ENCODE data around the gene KRTAP3-3.
"Not testable (repeated sequence)": the region's sequence is repeated elsewhere in the genome, so short reads cannot be mapped to it uniquely, and the experiment has no call there.

The KRTAP3-3 gene

DNA sequence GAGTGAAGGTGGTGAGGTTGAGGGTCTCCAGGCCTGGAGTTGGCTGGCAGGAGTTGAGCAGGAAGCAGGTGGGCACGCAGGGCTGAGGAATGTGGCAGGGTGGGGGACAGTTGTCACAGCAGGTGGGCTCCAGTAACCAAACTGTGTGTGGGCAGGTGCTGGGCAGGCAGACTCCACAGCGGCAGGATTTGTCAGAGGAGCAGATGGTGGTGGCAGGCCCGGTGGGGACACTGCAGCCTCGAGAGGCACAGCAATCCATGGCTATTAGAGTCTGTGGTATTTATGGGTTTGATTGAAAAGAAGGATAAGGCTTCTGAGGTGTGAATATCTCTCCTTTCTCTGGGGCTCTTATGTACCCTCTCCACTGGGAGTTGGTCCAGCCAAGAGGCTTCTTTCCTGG is at the start of gene KRTAP3-3:
TSS of gene KRTAP3-3 (minus strand) at position 326 of the 400 bp plus-strand sequence. CDS start at position 259, 67 bp downstream.
- DNase-seq (ENCODE audit: low spot score), result no peak

DNA sequence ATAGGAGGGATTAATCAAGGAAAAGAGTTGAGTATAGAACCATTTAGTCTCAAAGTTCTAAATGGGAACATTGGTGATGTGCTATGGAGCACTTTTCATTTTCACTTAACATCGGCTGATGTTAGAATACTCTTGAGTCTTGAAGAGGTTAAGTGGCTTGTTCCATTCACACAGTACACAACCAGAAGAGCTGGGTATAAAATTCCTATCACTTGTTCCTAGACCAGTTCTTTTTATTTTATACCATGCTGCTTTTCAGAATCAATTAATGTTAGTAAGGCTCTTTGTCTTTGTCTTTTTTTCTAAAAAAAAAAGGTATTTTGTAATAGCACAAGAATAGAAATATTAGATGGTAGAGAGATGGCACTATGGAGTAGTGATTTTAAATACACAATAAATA is 49.0 kb upstream of the KRTAP3-3 start:
- no peak for DNase-seq (ENCODE audit: low spot score)

- DNase-seq (ENCODE audit: low spot score), result not testable (repeated sequence)
Measured at GRCh38 chr17:41040783-41041571, 47.0 kb upstream of the KRTAP3-3 start, which contains the start of gene KRTAP1-1. KRTAP1-1 (minus strand) TSS chr17:41041450; CDS start chr17:41041397, 53 bp downstream.

DNA sequence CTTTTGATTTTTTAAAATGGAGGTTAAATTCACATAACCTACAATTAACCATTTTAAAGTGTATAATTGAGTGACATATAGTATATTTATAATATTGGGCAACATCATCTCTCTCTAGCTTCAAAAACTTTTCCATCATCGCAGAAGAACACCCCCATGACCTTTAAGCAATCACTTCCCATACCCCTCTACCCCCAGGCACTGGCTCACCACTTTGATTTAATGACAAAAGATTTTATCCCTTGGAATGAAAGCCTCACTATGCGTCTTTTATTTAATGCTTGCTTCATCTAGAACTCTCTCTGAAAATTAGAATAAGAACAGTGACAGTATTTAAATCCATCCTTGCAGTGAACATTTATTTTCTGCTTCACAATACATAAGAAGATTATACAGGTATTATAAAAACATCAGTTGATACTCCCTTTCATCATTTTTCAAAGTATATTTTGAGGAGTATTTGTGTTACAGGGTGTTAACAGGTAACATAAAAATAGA is 43.9 kb upstream of the KRTAP3-3 start:
- DNase-seq (ENCODE audit: low spot score), result no peak

- DNase-seq (ENCODE audit: low spot score), result not testable (repeated sequence)
Measured at GRCh38 chr17:41034346-41034935, 40.5 kb upstream of the KRTAP3-3 start, which contains the start of gene KRTAP1-3. KRTAP1-3 (minus strand) TSS chr17:41034874; CDS start chr17:41034821, 53 bp downstream.

DNA sequence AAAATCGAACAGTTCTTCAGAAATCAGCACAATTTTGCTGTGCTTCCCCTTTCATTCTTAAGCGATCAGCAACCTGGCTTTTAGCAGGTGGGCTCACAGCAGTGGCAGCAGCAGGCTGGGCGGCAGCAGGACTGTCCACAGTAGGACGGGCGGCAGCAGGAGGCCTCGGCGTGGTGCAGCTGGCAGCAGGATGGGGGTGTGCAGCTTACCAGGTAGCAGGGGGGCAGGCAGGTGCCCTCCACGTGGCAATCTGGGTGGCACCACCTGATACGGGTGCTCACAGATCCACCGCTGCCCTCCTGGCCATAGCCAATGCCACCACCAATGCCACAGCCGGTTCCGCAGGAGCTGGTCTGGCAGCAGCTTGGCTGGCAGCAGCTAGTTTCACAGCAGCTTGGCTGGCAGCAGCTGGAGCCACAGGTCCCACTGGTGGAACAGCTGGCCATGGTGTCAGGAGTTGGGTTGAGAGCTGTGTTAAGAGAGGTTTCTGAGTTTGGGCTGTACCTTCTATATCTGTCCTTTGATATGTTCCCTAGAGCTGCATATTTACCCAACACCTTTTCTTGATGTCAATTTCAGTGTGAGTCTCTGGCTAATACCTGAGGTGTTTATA is 35.8 kb upstream of the KRTAP3-3 start, which contains the start of gene KRTAP1-4:
TSS of gene KRTAP1-4 (minus strand) at position 563 of the 613 bp plus-strand sequence. CDS start at position 446, 117 bp downstream.
- DNase-seq (ENCODE audit: low spot score), result no peak

- no peak for DNase-seq (ENCODE audit: low spot score)
Measured at GRCh38 chr17:41026715-41027471, 32.9 kb upstream of the KRTAP3-3 start, which contains the start of gene KRTAP1-5. KRTAP1-5 (minus strand) TSS chr17:41027208; CDS start chr17:41027155, 53 bp downstream.

DNA sequence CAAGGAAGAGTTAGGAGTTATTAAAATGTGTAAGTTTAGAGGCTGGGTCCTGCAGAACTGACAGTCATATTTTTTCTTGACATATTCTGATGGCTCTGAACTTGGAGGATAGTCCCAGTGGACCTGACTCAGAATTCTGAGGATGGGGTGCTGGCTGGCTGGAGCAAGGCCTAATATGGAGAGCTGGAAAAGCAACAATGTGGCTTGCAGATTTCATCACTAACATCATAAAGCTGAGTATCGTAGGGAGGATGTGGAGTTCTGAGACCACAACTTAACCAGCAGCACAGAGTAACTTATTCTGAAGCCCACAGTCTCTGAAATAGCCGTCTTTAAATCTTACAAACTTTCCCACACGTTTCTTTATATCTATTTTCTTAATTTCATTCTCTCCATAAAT is 30.7 kb upstream of the KRTAP3-3 start:
- DNase-seq (ENCODE audit: low spot score), result no peak

- DNase-seq (ENCODE audit: low spot score), result no peak
Measured at GRCh38 chr17:41020336-41020735, 26.4 kb upstream of the KRTAP3-3 start.

DNA sequence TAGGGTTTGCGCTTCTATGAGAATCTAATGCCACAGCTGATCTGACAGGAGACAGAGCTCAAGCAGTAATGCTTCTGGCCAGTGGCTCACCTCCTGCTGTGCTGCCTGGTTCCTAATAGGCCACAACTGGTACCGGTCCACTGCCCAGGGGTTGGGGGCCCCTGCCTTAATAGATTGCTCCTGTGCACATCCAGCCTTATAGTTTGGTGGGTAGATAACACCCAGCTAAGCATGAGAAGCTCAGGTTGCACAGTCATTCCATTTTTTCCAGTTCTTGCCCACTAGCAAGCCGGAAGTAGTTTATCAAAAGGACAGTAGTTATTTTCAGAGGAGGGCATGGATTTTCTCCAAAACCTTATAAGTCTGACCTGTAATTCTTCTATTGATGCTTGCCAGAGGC is 25.5 kb upstream of the KRTAP3-3 start:
- DNase-seq (ENCODE audit: low spot score), result no peak

DNA sequence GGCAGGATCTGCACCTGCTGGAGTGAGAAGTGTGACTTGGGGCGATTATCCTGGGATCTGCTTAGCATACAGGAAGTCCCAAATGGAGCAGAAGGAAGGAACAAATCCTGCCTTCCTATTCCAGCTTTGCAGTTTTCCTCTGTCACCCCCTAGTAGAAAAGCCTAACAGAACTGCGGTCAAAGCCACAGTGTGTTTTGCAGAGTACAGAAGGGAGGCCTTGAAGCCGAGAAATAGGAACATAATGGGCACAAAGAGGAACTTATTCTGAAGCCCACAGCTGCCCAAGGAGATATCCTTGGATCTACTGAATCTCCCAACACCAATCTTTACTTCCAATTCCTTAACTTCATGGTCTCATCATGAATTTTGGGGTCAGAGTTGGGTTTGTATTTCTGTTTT is 24.6 kb upstream of the KRTAP3-3 start:
- no peak for DNase-seq (ENCODE audit: low spot score)

DNA sequence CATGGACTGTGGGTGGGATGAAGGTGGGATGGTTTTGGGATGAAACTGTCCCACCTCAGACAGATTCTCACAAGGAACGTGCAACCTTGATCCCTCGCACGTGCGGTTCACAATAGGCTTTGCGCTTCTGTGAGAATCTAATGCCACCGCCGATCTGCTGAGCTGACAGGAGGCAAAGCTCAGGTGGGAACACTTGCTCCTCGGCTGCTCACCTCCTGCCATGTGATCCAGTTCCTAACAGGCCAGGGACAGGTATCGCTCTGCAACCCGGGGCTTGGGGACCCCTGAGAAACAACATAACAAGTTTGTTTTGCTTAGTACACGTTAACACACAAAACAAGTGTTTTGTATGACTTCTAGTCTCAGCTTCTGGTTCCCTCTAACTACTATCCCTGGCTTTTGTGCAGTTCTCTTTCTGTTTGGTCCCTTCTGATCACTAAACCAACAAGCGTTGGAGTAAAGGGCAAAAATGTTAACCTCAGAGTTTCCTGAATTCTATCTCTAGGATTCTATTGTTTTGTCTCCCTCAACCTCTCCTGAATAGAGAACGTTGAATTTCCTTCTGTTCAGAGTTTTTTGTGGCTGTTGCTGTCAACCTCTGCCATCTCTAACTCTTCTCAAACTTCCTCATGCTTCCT is 22.7 kb upstream of the KRTAP3-3 start:
- no peak for DNase-seq (ENCODE audit: low spot score)

DNA sequence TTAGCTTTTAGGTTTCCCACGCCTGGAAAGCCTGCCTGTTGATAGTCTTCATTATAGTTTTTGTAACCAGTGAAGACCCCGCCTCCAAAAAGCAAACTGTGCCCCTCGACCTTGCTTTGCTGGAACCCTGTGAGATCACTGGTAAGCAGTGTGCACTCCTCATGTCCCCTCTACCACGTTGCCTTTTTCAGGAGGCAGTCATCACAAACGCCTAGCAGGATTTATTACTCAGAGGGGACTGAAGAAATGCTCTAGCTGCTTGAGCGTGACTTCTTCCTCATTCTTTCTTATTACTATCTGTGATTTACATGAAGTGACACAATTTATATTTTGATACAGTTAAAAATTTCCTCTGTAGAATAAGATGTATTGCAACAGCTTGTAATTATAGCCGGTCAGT is 21.5 kb upstream of the KRTAP3-3 start:
- DNase-seq (ENCODE audit: low spot score), result no peak

GRCh38 chr17:41013606-41014005 is 19.6 kb upstream of the KRTAP3-3 start:
- no peak for DNase-seq (ENCODE audit: low spot score)

DNA sequence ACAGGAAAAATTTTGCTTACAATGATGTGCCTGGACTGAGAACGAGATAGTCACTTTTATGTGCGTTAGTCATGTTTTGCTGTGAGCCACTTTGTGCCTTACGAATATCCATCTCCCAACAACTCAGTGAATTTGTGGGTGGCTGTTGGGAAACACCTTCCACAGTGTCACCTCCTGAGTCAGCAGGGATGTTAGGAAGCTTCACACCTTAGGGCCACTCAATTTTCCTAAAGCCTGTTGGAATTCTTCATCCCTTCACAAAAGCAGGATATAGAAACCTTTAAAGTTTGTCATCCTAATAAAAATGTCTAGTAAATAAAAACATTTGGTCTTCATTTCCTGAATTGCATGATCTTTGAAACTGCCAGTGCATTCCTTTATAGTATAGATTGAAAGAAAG is 19.2 kb upstream of the KRTAP3-3 start:
- DNase-seq (ENCODE audit: low spot score), result no peak

GRCh38 chr17:41012326-41013120 is 18.6 kb upstream of the KRTAP3-3 start:
- no peak for DNase-seq (ENCODE audit: low spot score)

DNA sequence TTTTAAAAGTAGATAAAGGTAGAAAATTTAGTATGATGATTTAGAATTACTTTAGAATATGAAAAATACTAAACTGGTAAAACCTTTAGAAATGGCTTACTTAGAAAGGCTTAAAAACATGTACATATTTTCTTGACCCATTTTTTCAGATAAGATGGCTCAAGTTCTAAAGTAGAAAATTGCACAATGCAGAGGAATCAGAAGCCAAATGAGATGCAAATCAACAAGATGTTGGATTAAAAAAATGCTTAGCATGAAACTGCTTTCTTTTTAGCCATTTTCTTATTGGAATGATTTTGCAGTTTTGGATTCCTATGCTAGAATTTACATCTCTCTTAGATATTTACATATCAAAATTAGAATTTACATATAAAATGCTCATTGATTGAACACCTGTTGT is 16.5 kb upstream of the KRTAP3-3 start:
- no peak for DNase-seq (ENCODE audit: low spot score)

DNA sequence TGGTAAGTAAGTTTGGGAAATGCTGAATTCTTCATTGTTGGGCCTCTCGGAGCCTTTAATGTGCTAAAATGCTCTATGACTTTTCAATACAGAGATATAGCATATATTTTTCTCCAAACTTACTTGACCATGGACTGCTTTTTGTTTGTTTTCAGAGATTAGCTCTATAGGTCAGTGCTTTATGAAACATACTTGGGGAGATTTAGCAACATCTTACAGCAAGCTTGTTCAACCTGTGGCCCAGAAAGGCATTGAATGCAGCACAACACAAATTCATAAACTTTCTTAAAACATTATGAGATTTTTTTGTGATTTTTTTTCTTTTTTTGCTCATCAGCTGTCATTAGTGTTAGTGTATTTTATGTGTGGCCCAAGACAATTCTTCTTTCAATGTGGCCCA is 16.0 kb upstream of the KRTAP3-3 start:
- no peak for DNase-seq (ENCODE audit: low spot score)

DNA sequence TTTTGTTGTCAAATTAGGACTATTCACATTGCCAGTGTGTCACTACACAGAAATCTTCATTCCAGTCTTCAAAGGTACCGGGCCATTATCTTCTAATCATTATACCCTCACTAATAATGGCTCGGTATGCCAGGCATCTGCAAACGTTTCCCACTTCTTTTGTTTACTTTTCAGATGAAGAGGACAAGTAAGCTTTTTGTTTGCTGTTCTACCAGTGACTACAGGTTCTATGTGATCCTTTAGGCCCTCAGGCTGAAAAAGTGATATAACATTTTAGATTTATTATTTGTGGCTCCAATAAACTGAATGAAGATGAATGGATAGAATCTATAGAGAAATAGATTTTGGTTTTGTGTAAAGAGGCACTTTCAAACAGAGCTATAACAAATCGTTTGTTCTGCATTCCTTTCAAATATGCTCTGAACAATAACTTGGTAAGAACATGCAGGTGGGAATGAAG is 15.4 kb upstream of the KRTAP3-3 start:
- DNase-seq (ENCODE audit: low spot score), result no peak

- DNase-seq (ENCODE audit: low spot score), result no peak
Measured at GRCh38 chr17:41008811-41009210, 14.8 kb upstream of the KRTAP3-3 start, which contains the start of gene KRTAP3-1. KRTAP3-1 (minus strand) TSS chr17:41009128; CDS start chr17:41009074, 54 bp downstream.

All from activated CD4-positive, alpha-beta T cell treated with anti-CD3 and anti-CD28 coated beads, Interleukin-2, Interleukin-4, amounts not matched to agents 100 ng/mL and 50 ng/mL, durations not matched to agents 16 hours and 8 hours (primary cell).